GM23338 (cell line): ENCODE data around the gene ARHGEF1. TPM values are rescaled to one million over a fixed set of nuclear protein-coding genes. Genes with fewer than 3 reads are reported as not detected.

Experiments used
- ATAC-seq: fragments of 200-7000 bp; cut with Tn5 transposase; 3 replicates; pipeline ENCODE4 v1.9.1; 2020
- DNase-seq: peaks from one replicate; pipeline ENCODE4 v3.0.0-alpha.2; 2015; ENCODE audit warnings: low spot score
- H2AFZ ChIP-seq: fragments of 200-600 bp; sonication (generic); 2 replicates; pipeline ENCODE4 v1.8.0; 2016; ENCODE audit warnings: antibody characterized with exemption, mild to moderate bottlenecking, moderate library complexity
- H3F3A ChIP-seq: fragments of 200-600 bp; sonication (generic); replicated peaks from 2 replicates; pipeline ENCODE4 v1.8.0; 2017; ENCODE audit warnings: antibody characterized with exemption, mixed run types, low read depth
- H3K27ac ChIP-seq: fragments of 200-600 bp; sonication (generic); 2 replicates; pipeline ENCODE4 v1.6.1; 2016; ENCODE audit warnings: low read depth
- H3K27me3 ChIP-seq: fragments of 200-600 bp; sonication (generic); 2 replicates; pipeline ENCODE4 v1.8.0; 2016; ENCODE audit warnings: mild to moderate bottlenecking, mixed run types, moderate library complexity; ENCODE audit not compliant: insufficient read depth
- H3K36me3 ChIP-seq: fragments of 200-600 bp; sonication (generic); 2 replicates; pipeline ENCODE4 v1.8.0; 2016; ENCODE audit warnings: mild to moderate bottlenecking; ENCODE audit not compliant: insufficient read depth
- H3K4me1 ChIP-seq: fragments of 200-600 bp; sonication (generic); 2 replicates; pipeline ENCODE4 v1.8.0; 2016; ENCODE audit warnings: mild to moderate bottlenecking, moderate library complexity; ENCODE audit not compliant: insufficient read depth
- H3K4me2 ChIP-seq: fragments of 200-600 bp; sonication (generic); 2 replicates; pipeline ENCODE4 v1.7.1; 2017; ENCODE audit warnings: mixed run types
- H3K4me3 ChIP-seq: fragments of 200-600 bp; sonication (generic); 2 replicates; pipeline ENCODE4 v1.6.1; 2016; ENCODE audit warnings: mixed run types
- H3K79me2 ChIP-seq: fragments of 200-600 bp; sonication (generic); replicated peaks from 2 replicates; pipeline ENCODE4 v1.8.0; 2017; ENCODE audit warnings: mild to moderate bottlenecking; ENCODE audit not compliant: insufficient read depth
- H3K9me2 ChIP-seq: fragments of 200-600 bp; sonication (generic); 2 replicates; pipeline ENCODE4 v1.8.0; 2017; ENCODE audit not compliant: insufficient read depth
- H4K20me1 ChIP-seq: fragments of 200-600 bp; sonication (generic); replicated peaks from 2 replicates; pipeline ENCODE4 v1.8.0; 2017; ENCODE audit warnings: mild to moderate bottlenecking; ENCODE audit not compliant: insufficient read depth
- H3K27ac Mint-ChIP-seq: 2 replicates; pipeline ENCODE4 v1.8.0; 2020; ENCODE audit warnings: inconsistent platforms, mild to moderate bottlenecking, moderate library complexity, mixed read lengths
- H3K27me3 Mint-ChIP-seq: 3 replicates; pipeline ENCODE4 v1.8.0; 2022; ENCODE audit warnings: low read depth, mild to moderate bottlenecking, moderate library complexity, mixed read lengths, inconsistent platforms; ENCODE audit not compliant: insufficient read depth, poor library complexity
- H3K36me3 Mint-ChIP-seq: 3 replicates; pipeline ENCODE4 v1.8.0; 2021; ENCODE audit warnings: low read depth, mild to moderate bottlenecking, inconsistent platforms, moderate library complexity, mixed read lengths
- H3K4me1 Mint-ChIP-seq: 3 replicates; pipeline ENCODE4 v1.8.0; 2020; ENCODE audit warnings: mild to moderate bottlenecking, inconsistent platforms, mixed read lengths
- H3K4me3 Mint-ChIP-seq: 3 replicates; pipeline ENCODE4 v1.8.0; 2021; ENCODE audit warnings: moderate library complexity, mild to moderate bottlenecking, inconsistent platforms, mixed read lengths
- H3K9me3 Mint-ChIP-seq: 3 replicates; pipeline ENCODE4 v1.8.0; 2020; ENCODE audit warnings: moderate library complexity, mild to moderate bottlenecking, inconsistent platforms, mixed read lengths
- EZH2 ChIP-seq: fragments of 200-600 bp; sonication (generic); IDR thresholded peaks from one replicate; pipeline ENCODE4 v1.8.0; 2017; ENCODE audit warnings: antibody characterized with exemption, mild to moderate bottlenecking, low read depth; ENCODE audit not compliant: unreplicated experiment
- JUNB ChIP-seq: IDR thresholded peaks from one replicate; pipeline ENCODE4 v1.6.1; 2016; ENCODE audit warnings: antibody characterized with exemption; ENCODE audit not compliant: unreplicated experiment
- STAT1 ChIP-seq: IDR thresholded peaks from one replicate; pipeline ENCODE4 v1.6.1; 2016; ENCODE audit warnings: antibody characterized with exemption; ENCODE audit not compliant: unreplicated experiment
- ZNF114 ChIP-seq: fragments of 250-450 bp; sonication (Bioruptor Pico); IDR thresholded peaks from 2 replicates; pipeline ENCODE4 v1.5.0; 2020; ENCODE audit warnings: mild to moderate bottlenecking, moderate library complexity
- ZNF331 ChIP-seq: fragments of 250-450 bp; sonication (Bioruptor Pico); IDR thresholded peaks from 2 replicates; pipeline ENCODE4 v1.5.0; 2020; ENCODE audit warnings: low read depth, mild to moderate bottlenecking, moderate library complexity
- polyA plus RNA-seq: library from polyadenylated mRNA; unstranded; fragments of >200 nt; fragmentation: Nextera tagmentation; extraction: Ambion mirVana; gene quantifications from 2 replicates; pipeline ENCODE4 v1.2.1, GENCODE V29; 2016
- total RNA-seq: library from RNA; depleted of rRNA; stranded (reverse); fragments of >200 nt; shearing (Covaris generic); gene quantifications from 2 replicates; pipeline ENCODE4 v1.2.3, GENCODE V29; 2014
- TF ChIP-seq, protein P1 (sequence below): fragments of 250-450 bp; sonication (Bioruptor Pico); IDR thresholded peaks from 2 replicates; pipeline ENCODE4 v1.5.0; 2020; ENCODE audit warnings: mild to moderate bottlenecking, moderate library complexity
- TF ChIP-seq, protein P2 (sequence below), 2 experiments: fragments of 200-600 bp in 1 of 2; sonication (generic) in 1 of 2; conservative IDR thresholded peaks; 2 replicates each; pipeline versions ENCODE4 v1.5.1 to v1.6.1; 2016 to 2017; ENCODE audit warnings: antibody characterized with exemption in 2 of 2, low read depth in 2 of 2, mild to moderate bottlenecking in 2 of 2, moderate library complexity in 1 of 2

The ARHGEF1 gene
- total and polyA plus RNA-seq, 2 experiments from 2014 or later, result 41.3 to 44.7 TPM

DNA sequence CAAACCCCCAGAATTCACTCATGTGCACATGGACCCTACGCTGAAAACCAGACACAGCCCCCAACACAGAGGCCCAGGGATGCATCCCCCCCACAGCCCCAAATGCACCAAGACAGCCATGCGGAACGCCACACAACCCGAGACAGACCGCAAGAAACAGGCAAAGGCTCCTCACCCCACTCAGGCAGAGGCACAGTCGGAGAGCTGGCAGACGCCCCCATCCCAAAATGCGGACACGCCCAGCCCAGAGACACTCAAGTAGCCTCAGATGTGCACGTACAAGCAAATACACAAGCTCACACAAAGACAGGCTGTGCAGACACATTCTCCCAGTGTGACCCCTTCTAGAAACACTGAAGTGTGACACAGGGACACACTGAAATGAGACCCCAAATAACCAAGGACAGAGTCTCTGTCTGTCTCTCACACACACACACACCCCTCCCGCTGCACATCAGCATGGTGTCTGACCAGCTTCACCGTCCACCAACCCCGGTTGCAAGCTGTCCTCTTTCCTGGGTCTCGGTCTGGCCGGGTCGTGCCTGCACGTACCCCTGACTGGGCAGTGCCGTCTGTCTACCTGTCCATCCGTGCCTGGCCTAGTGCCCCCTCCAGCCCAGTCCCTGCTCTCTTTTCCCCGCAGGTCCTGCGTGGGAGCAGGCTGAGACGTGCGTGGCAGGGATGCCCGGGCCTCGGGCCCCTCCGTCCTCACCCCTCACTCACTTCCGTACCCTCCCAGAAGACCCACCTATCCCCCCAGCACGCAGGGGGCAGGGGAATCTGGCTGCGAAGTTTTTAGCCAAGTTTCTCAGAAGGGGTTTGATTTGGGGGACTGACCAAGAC is 29.1 kb downstream of the ARHGEF1 start:
- H3K27me3 Mint-ChIP-seq, result peaks cover 54% of the 10 kb centered on the region
- no peaks in the 10 kb centered on the region for H3K79me2 ChIP-seq
- peak overlapping the region; percentile 67 for H3K4me3 Mint-ChIP-seq
- 0 out of 3 replicates have a peak, but pooled peaks cover 3% of the 10 kb centered on the region for H3K9me3 Mint-ChIP-seq
- H2AFZ ChIP-seq, result no peak overlapping the region
- peaks cover 5% of the 10 kb centered on the region; the same call in 1 of the 2 replicates for H3K4me1 ChIP-seq
- no peaks in the 10 kb centered on the region; the same call in 2 of the 3 replicates for H3K36me3 Mint-ChIP-seq
- H3K4me3 ChIP-seq, result peak overlapping the region; percentile 54
- peaks cover 85% of the 10 kb centered on the region for H3K27me3 ChIP-seq
- peak; percentile 6 for ATAC-seq
- DNase-seq, result no peak
- H4K20me1 ChIP-seq, result no peaks in the 10 kb centered on the region; the same call in 1 of the 2 replicates
- no peaks in the 10 kb centered on the region for H3K36me3 ChIP-seq
- no peak overlapping the region for H3K27ac ChIP-seq
- H3F3A ChIP-seq, result 0 out of 2 replicates have a peak, but pooled peaks cover 3% of the 10 kb centered on the region
- TF ChIP-seq, protein P1, sequence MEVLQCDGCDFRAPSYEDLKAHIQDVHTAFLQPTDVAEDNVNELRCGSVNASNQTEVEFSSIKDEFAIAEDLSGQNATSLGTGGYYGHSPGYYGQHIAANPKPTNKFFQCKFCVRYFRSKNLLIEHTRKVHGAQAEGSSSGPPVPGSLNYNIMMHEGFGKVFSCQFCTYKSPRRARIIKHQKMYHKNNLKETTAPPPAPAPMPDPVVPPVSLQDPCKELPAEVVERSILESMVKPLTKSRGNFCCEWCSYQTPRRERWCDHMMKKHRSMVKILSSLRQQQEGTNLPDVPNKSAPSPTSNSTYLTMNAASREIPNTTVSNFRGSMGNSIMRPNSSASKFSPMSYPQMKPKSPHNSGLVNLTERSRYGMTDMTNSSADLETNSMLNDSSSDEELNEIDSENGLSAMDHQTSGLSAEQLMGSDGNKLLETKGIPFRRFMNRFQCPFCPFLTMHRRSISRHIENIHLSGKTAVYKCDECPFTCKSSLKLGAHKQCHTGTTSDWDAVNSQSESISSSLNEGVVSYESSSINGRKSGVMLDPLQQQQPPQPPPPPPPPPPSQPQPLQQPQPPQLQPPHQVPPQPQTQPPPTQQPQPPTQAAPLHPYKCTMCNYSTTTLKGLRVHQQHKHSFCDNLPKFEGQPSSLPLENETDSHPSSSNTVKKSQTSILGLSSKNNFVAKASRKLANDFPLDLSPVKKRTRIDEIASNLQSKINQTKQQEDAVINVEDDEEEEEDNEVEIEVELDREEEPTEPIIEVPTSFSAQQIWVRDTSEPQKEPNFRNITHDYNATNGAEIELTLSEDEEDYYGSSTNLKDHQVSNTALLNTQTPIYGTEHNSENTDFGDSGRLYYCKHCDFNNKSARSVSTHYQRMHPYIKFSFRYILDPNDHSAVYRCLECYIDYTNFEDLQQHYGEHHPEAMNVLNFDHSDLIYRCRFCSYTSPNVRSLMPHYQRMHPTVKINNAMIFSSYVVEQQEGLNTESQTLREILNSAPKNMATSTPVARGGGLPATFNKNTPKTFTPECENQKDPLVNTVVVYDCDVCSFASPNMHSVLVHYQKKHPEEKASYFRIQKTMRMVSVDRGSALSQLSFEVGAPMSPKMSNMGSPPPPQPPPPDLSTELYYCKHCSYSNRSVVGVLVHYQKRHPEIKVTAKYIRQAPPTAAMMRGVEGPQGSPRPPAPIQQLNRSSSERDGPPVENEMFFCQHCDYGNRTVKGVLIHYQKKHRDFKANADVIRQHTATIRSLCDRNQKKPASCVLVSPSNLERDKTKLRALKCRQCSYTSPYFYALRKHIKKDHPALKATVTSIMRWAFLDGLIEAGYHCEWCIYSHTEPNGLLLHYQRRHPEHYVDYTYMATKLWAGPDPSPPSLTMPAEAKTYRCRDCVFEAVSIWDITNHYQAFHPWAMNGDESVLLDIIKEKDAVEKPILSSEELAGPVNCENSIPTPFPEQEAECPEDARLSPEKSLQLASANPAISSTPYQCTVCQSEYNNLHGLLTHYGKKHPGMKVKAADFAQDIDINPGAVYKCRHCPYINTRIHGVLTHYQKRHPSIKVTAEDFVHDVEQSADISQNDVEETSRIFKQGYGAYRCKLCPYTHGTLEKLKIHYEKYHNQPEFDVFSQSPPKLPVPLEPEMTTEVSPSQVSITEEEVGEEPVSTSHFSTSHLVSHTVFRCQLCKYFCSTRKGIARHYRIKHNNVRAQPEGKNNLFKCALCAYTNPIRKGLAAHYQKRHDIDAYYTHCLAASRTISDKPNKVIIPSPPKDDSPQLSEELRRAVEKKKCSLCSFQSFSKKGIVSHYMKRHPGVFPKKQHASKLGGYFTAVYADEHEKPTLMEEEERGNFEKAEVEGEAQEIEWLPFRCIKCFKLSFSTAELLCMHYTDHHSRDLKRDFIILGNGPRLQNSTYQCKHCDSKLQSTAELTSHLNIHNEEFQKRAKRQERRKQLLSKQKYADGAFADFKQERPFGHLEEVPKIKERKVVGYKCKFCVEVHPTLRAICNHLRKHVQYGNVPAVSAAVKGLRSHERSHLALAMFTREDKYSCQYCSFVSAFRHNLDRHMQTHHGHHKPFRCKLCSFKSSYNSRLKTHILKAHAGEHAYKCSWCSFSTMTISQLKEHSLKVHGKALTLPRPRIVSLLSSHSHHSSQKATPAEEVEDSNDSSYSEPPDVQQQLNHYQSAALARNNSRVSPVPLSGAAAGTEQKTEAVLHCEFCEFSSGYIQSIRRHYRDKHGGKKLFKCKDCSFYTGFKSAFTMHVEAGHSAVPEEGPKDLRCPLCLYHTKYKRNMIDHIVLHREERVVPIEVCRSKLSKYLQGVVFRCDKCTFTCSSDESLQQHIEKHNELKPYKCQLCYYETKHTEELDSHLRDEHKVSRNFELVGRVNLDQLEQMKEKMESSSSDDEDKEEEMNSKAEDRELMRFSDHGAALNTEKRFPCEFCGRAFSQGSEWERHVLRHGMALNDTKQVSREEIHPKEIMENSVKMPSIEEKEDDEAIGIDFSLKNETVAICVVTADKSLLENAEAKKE (CRISPR knock-in tag), result no peak
- no peak for TF ChIP-seq JUNB
- no peak for TF ChIP-seq ZNF331
- TF ChIP-seq STAT1, result no peak
- peak; percentile 51 for TF ChIP-seq EZH2
- no peak for TF ChIP-seq ZNF114 (CRISPR knock-in tag)
- TF ChIP-seq, protein P2, sequence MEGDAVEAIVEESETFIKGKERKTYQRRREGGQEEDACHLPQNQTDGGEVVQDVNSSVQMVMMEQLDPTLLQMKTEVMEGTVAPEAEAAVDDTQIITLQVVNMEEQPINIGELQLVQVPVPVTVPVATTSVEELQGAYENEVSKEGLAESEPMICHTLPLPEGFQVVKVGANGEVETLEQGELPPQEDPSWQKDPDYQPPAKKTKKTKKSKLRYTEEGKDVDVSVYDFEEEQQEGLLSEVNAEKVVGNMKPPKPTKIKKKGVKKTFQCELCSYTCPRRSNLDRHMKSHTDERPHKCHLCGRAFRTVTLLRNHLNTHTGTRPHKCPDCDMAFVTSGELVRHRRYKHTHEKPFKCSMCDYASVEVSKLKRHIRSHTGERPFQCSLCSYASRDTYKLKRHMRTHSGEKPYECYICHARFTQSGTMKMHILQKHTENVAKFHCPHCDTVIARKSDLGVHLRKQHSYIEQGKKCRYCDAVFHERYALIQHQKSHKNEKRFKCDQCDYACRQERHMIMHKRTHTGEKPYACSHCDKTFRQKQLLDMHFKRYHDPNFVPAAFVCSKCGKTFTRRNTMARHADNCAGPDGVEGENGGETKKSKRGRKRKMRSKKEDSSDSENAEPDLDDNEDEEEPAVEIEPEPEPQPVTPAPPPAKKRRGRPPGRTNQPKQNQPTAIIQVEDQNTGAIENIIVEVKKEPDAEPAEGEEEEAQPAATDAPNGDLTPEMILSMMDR (conservative IDR thresholded peaks at IDR 0.05; ENCODE audit: low read depth in 2 of 2), result no peak
- H3K9me2 ChIP-seq, result no peaks in the 10 kb centered on the region
- H3K4me2 ChIP-seq, result peak overlapping the region; percentile 76
- no peak overlapping the region for H3K27ac Mint-ChIP-seq
- peaks cover 13% of the 10 kb centered on the region for H3K4me1 Mint-ChIP-seq
